Measurements from ENCODE around the gene IPO11.
"Not testable (repeated sequence)": the region's sequence is repeated elsewhere in the genome, so short reads cannot be mapped to it uniquely, and the experiment has no call there.

The IPO11 gene

GRCh38 chr5:62514510-62515119 is 102.1 kb downstream of the IPO11 start:
- Histone ChIP-seq H3K9ac (ENCODE audit: insufficient read length, low read depth) (no peak overlapping the region), H3K4me3 (ENCODE audit: insufficient read length, low read depth) (no peak overlapping the region), H3K9me3 (ENCODE audit: insufficient read depth, low read length) (no peaks in the 10 kb centered on the region), H3K36me3 (ENCODE audit: insufficient read depth, insufficient read length, low read length) (peaks cover 3% of the 10 kb centered on the region), H3K4me1 (ENCODE audit: insufficient read depth, insufficient read length) (no peaks in the 10 kb centered on the region), H3K27me3 (ENCODE audit: insufficient read depth, insufficient read length) (no peaks in the 10 kb centered on the region)
- DNase-seq (ENCODE audit: low read depth, low spot score): no peak
- TF ChIP-seq ZNF274 (IDR thresholded peaks at IDR 0.05; ENCODE audit: low read depth, low read length): no peak
- TF ChIP-seq YY1 (IDR thresholded peaks at IDR 0.05; ENCODE audit: insufficient read depth, insufficient read length): no peak
- TF ChIP-seq SUZ12 (IDR thresholded peaks at IDR 0.05; ENCODE audit: extremely low read depth, insufficient read depth, insufficient read length): no peak

GRCh38 chr5:62520812-62521211 is 108.2 kb downstream of the IPO11 start:
- not testable (repeated sequence) for H3K4me3 ChIP-seq (ENCODE audit: insufficient read length, low read depth); H3K9me3 ChIP-seq (ENCODE audit: insufficient read depth, low read length); DNase-seq (ENCODE audit: low read depth, low spot score); H3K4me1 ChIP-seq (ENCODE audit: insufficient read depth, insufficient read length); H3K27me3 ChIP-seq (ENCODE audit: insufficient read depth, insufficient read length); H3K36me3 ChIP-seq (ENCODE audit: insufficient read depth, insufficient read length, low read length); H3K9ac ChIP-seq (ENCODE audit: insufficient read length, low read depth)

DNA sequence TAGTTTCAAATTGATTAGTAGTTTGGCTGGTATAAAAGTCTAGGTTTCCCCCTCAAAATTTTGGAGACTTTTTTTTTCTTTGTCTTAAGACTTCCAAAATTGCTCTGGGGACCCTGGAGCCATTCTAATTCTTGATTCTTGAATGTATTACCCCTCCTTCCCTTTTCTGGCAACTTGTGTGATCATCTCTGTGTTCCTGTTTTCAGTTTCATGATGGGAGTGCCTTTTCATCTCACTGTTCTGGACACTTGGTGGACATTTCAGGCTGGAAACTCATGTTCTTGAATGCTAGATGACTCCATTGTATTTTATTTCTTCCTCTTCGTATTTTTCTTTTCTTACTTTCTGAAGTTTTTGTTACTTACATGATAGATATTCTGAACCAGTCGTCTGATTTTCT is 108.8 kb downstream of the IPO11 start:
- Histone ChIP-seq H3K36me3 (ENCODE audit: insufficient read depth, insufficient read length, low read length) (peaks cover 3% of the 10 kb centered on the region), H3K27me3 (ENCODE audit: insufficient read depth, insufficient read length) (no peaks in the 10 kb centered on the region), H3K4me3 (ENCODE audit: insufficient read length, low read depth) (no peak overlapping the region), H3K9me3 (ENCODE audit: insufficient read depth, low read length) (no peaks in the 10 kb centered on the region), H3K4me1 (ENCODE audit: insufficient read depth, insufficient read length) (no peaks in the 10 kb centered on the region), H3K9ac (ENCODE audit: insufficient read length, low read depth) (no peak overlapping the region)
- DNase-seq (ENCODE audit: low read depth, low spot score): no peak
- no peak for TF ChIP-seq ZNF274 (IDR thresholded peaks at IDR 0.05; ENCODE audit: low read depth, low read length)
- TF ChIP-seq SUZ12 (IDR thresholded peaks at IDR 0.05; ENCODE audit: extremely low read depth, insufficient read depth, insufficient read length): no peak
- TF ChIP-seq YY1 (IDR thresholded peaks at IDR 0.05; ENCODE audit: insufficient read depth, insufficient read length): no peak

DNA sequence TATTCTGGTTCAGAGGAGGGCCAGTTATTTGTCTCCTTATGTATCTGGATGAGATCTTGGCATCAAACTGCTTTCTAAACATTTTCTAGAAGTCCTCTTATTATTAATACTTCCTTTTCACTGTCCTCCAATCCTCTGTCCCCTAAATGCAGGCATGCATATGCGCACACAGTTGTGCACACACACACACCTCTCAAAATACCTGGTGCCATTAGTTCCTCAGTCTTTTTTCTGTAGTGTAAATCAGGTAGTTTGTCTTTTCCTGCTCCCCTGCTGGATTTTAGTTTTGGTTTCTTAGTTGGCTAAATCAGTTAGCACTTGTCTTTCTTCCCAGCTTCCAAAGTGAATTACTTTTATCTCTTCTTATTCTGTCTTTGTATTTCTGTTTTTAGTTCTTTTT is 110.2 kb downstream of the IPO11 start:
- no peak overlapping the region for H3K4me3 ChIP-seq (ENCODE audit: insufficient read length, low read depth)
- no peaks in the 10 kb centered on the region for H3K9me3 ChIP-seq (ENCODE audit: insufficient read depth, low read length)
- no peaks in the 10 kb centered on the region for H3K4me1 ChIP-seq (ENCODE audit: insufficient read depth, insufficient read length)
- no peak for DNase-seq (ENCODE audit: low read depth, low spot score)
- no peak overlapping the region for H3K9ac ChIP-seq (ENCODE audit: insufficient read length, low read depth)
- H3K36me3 ChIP-seq (ENCODE audit: insufficient read depth, insufficient read length, low read length): peaks cover 3% of the 10 kb centered on the region
- H3K27me3 ChIP-seq (ENCODE audit: insufficient read depth, insufficient read length): no peaks in the 10 kb centered on the region
- TF ChIP-seq YY1 (IDR thresholded peaks at IDR 0.05; ENCODE audit: insufficient read depth, insufficient read length): no peak
- no peak for TF ChIP-seq SUZ12 (IDR thresholded peaks at IDR 0.05; ENCODE audit: extremely low read depth, insufficient read depth, insufficient read length)
- no peak for TF ChIP-seq ZNF274 (IDR thresholded peaks at IDR 0.05; ENCODE audit: low read depth, low read length)

DNA sequence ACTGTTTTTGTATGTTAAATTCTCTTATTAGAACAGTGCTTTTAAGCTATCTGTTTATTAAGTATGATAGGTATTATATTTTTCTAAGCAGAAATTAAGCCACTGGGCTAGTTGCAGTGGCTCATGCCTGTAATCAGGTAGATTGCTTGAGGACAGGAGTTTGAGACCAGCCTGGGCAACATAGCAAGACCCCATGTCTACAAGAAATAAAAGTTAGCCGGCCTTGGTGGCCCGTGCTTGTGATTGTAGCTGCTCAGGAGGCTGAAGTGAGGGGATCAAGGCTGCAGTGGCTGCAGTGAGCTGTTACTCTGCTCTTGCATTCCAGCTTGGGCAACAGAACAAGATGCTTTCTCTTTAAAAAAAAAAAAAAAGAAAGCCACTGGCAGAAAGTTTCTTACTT is 121.0 kb downstream of the IPO11 start:
- no peaks in the 10 kb centered on the region for H3K27me3 ChIP-seq (ENCODE audit: insufficient read depth, insufficient read length)
- no peak for TF ChIP-seq ZNF274 (IDR thresholded peaks at IDR 0.05; ENCODE audit: low read depth, low read length)
- TF ChIP-seq SUZ12 (IDR thresholded peaks at IDR 0.05; ENCODE audit: extremely low read depth, insufficient read depth, insufficient read length): no peak
- no peak for TF ChIP-seq YY1 (IDR thresholded peaks at IDR 0.05; ENCODE audit: insufficient read depth, insufficient read length)
- no peak overlapping the region for H3K9ac ChIP-seq (ENCODE audit: insufficient read length, low read depth)
- H3K36me3 ChIP-seq (ENCODE audit: insufficient read depth, insufficient read length, low read length): peaks cover 17% of the 10 kb centered on the region
- no peaks in the 10 kb centered on the region for H3K4me1 ChIP-seq (ENCODE audit: insufficient read depth, insufficient read length)
- no peak overlapping the region for H3K4me3 ChIP-seq (ENCODE audit: insufficient read length, low read depth)
- no peak for DNase-seq (ENCODE audit: low read depth, low spot score)
- no peaks in the 10 kb centered on the region for H3K9me3 ChIP-seq (ENCODE audit: insufficient read depth, low read length)

DNA sequence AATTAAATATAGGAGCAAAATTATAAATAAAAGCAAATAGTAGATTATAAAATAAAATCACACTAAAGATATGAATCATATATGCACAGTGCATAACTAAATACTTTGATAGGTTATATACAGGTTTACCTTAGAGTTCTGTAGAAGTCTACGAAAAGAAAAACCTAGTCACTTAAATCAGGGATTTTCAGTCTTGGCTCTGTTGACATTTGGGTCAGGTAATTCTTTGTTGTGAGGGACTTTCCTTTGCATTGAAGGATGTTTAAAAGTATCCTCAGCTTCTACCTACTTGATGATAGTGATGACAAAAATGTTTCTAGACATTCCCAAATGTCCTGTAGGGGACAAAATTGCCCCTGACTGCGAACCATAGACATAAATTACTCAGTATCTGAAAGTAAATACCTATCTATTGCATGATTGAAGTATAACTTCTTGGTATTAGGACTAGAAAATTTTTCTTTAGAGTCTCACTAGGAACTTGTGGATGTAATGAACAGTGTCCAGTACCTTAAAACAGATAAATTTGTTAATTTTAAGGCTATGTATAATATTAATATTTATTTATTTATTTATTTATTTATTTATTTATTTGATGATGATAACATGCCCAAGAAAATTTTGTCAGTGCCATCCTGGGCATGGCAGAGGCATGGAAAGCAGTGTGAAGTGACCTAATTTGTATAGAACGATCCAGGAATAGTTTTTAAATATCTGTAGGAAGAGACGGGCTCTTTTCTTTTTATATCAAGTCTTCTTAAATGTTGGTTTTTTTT is 122.1 kb downstream of the IPO11 start:
- Histone ChIP-seq H3K4me1 (ENCODE audit: insufficient read depth, insufficient read length) (no peaks in the 10 kb centered on the region), H3K4me3 (ENCODE audit: insufficient read length, low read depth) (no peak overlapping the region), H3K9ac (ENCODE audit: insufficient read length, low read depth) (no peak overlapping the region), H3K9me3 (ENCODE audit: insufficient read depth, low read length) (no peaks in the 10 kb centered on the region), H3K36me3 (ENCODE audit: insufficient read depth, insufficient read length, low read length) (peaks cover 17% of the 10 kb centered on the region), H3K27me3 (ENCODE audit: insufficient read depth, insufficient read length) (no peaks in the 10 kb centered on the region)
- DNase-seq (ENCODE audit: low read depth, low spot score): no peak
- TF ChIP-seq SUZ12 (IDR thresholded peaks at IDR 0.05; ENCODE audit: extremely low read depth, insufficient read depth, insufficient read length) (no peak), ZNF274 (IDR thresholded peaks at IDR 0.05; ENCODE audit: low read depth, low read length) (no peak), YY1 (IDR thresholded peaks at IDR 0.05; ENCODE audit: insufficient read depth, insufficient read length) (no peak)

- TF ChIP-seq SUZ12 (IDR thresholded peaks at IDR 0.05; ENCODE audit: extremely low read depth, insufficient read depth, insufficient read length): no peak
- H3K9me3 ChIP-seq (ENCODE audit: insufficient read depth, low read length): no peaks in the 10 kb centered on the region
- H3K27me3 ChIP-seq (ENCODE audit: insufficient read depth, insufficient read length): no peaks in the 10 kb centered on the region
- H3K4me1 ChIP-seq (ENCODE audit: insufficient read depth, insufficient read length): no peaks in the 10 kb centered on the region
- DNase-seq (ENCODE audit: low read depth, low spot score): no peak
- no peak overlapping the region for H3K4me3 ChIP-seq (ENCODE audit: insufficient read length, low read depth)
- no peak overlapping the region for H3K9ac ChIP-seq (ENCODE audit: insufficient read length, low read depth)
- H3K36me3 ChIP-seq (ENCODE audit: insufficient read depth, insufficient read length, low read length): peaks cover 15% of the 10 kb centered on the region
Observed at GRCh38 chr5:62536232-62536631, 123.7 kb downstream of the IPO11 start.

All from NT2/D1 (cell line).